HG03469 (cell line): ENCODE results near the gene TNP2.

Experiments
- ATAC-seq: cut with Tn5 transposase; IDR thresholded peaks from one replicate; pipeline ENCODE4 v1.9.1; 2021; ENCODE audit warnings: mild to moderate bottlenecking, moderate library complexity, moderate number of reproducible peaks; ENCODE audit not compliant: unreplicated experiment

TNP2 gene

GRCh38 chr16:11278681-11279628 lies 9.8 kb upstream of the TNP2 start:
- no peak for ATAC-seq

GRCh38 chr16:11277607-11278337 lies 8.6 kb upstream of the TNP2 start:
- no peak for ATAC-seq

- no peak for ATAC-seq
Measured at GRCh38 chr16:11276896-11277593, 7.9 kb upstream of the TNP2 start.

GRCh38 chr16:11276143-11276895 lies 7.2 kb upstream of the TNP2 start, which contains the start of gene PRM2:
Gene PRM2, minus strand, starts transcription at chr16:11276480. Its CDS starts 110 bp downstream, at chr16:11276370.
- ATAC-seq: no peak

GRCh38 chr16:11274964-11275363 lies 5.8 kb upstream of the TNP2 start:
- ATAC-seq: no peak

- ATAC-seq: no peak
Measured at GRCh38 chr16:11273721-11274324, 4.7 kb upstream of the TNP2 start.

- ATAC-seq: no peak
Measured at GRCh38 chr16:11272921-11273720, 4.0 kb upstream of the TNP2 start, which contains the start of gene PRM3. Gene PRM3, minus strand, starts transcription at chr16:11273629. Its CDS starts 34 bp downstream, at chr16:11273595.

GRCh38 chr16:11272484-11272883 lies 3.4 kb upstream of the TNP2 start:
- ATAC-seq: no peak

- ATAC-seq: no peak
Measured at GRCh38 chr16:11271610-11272009, 2.5 kb upstream of the TNP2 start.

GRCh38 chr16:11270602-11271162 lies 1.6 kb upstream of the TNP2 start:
- no peak for ATAC-seq

- ATAC-seq: no peak
Measured at GRCh38 chr16:11265124-11265523, 4.0 kb downstream of the TNP2 start.

- ATAC-seq: no peak
Measured at GRCh38 chr16:11264155-11264832, 4.8 kb downstream of the TNP2 start.

- no peak for ATAC-seq
Measured at GRCh38 chr16:11263737-11264136, 5.4 kb downstream of the TNP2 start.

GRCh38 chr16:11262915-11263314 lies 6.2 kb downstream of the TNP2 start:
- no peak for ATAC-seq

- ATAC-seq: no peak
Measured at GRCh38 chr16:11260596-11260966, 8.5 kb downstream of the TNP2 start.

- ATAC-seq: no peak
Measured at GRCh38 chr16:11259655-11260595, 9.2 kb downstream of the TNP2 start.
